Measurements from ENCODE around the gene PLEK.

DNA sequence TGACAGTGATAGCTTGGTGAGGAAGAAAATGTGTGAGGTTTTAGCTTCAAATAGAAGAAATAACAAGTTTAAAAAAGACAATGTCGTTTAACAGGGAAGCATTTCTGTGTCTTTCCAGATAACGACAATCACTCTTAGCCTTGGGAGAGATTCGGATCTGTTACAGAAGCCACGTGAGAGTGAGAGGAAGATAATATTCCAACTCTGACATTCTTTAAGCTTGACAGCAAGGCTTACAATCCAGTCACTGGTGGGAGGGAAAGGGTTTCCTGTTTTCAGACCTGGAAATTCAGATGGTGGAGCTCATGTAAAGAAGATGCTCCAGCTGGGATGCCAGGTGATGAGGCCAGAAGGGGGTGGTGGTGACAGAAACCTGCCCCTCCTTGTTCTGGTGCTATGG, 71.2 kb downstream of the PLEK start:
- TF ChIP-seq POLR2A (IDR thresholded peaks at IDR 0.05): no peak
- TF ChIP-seq, protein P1, sequence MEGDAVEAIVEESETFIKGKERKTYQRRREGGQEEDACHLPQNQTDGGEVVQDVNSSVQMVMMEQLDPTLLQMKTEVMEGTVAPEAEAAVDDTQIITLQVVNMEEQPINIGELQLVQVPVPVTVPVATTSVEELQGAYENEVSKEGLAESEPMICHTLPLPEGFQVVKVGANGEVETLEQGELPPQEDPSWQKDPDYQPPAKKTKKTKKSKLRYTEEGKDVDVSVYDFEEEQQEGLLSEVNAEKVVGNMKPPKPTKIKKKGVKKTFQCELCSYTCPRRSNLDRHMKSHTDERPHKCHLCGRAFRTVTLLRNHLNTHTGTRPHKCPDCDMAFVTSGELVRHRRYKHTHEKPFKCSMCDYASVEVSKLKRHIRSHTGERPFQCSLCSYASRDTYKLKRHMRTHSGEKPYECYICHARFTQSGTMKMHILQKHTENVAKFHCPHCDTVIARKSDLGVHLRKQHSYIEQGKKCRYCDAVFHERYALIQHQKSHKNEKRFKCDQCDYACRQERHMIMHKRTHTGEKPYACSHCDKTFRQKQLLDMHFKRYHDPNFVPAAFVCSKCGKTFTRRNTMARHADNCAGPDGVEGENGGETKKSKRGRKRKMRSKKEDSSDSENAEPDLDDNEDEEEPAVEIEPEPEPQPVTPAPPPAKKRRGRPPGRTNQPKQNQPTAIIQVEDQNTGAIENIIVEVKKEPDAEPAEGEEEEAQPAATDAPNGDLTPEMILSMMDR (IDR thresholded peaks at IDR 0.05): no peak

All from heart left ventricle (tissue), 13 donors.